Stimulated activated CD4-positive, alpha-beta T cell treated with anti-CD3 and anti-CD28 coated beads, Interleukin-12 subunit alpha, Interleukin-12 subunit beta, amount 100 ng/mL, for 48 hours (primary cell): ENCODE results near the gene MOSMO.

ENCODE experiments used
- DNase-seq, 3 donors: peaks; one replicate each; pipeline ENCODE4 v3.0.0-alpha.2; 2020; ENCODE audit warnings: low read depth in 2 of 3, low spot score in 1 of 3

MOSMO gene

GRCh38 chr16:22007509-22008214 is at the start of gene MOSMO:
Gene MOSMO, plus strand, starts transcription at chr16:22008111. Its CDS starts 191 bp downstream, at chr16:22008302.
- DNase-seq, result peak in 2 of 3 donors; percentile 32 to 66

- no peak for DNase-seq
Observed at GRCh38 chr16:21959050-21959449, 48.9 kb upstream of the MOSMO start.

GRCh38 chr16:21962475-21962874 is 45.4 kb upstream of the MOSMO start:
- no peak for DNase-seq

GRCh38 chr16:21963887-21964286 is 44.0 kb upstream of the MOSMO start:
- DNase-seq, result no peak

GRCh38 chr16:21964353-21964752 is 43.6 kb upstream of the MOSMO start:
- DNase-seq, result no peak

GRCh38 chr16:21971856-21972255 is 36.1 kb upstream of the MOSMO start:
- DNase-seq, result no peak

GRCh38 chr16:21973945-21974344 is 34.0 kb upstream of the MOSMO start:
- no peak for DNase-seq

- no peak for DNase-seq
Observed at GRCh38 chr16:21980032-21980431, 27.9 kb upstream of the MOSMO start.

GRCh38 chr16:21982108-21982507 is 25.8 kb upstream of the MOSMO start:
- DNase-seq, result no peak

- no peak for DNase-seq
Observed at GRCh38 chr16:21984062-21984461, 23.8 kb upstream of the MOSMO start.

- no peak for DNase-seq
Observed at GRCh38 chr16:21985524-21985923, 22.4 kb upstream of the MOSMO start.

- DNase-seq, result no peak
Observed at GRCh38 chr16:21986692-21987246, 21.1 kb upstream of the MOSMO start.

GRCh38 chr16:21987498-21987897 is 20.4 kb upstream of the MOSMO start:
- DNase-seq, result no peak

GRCh38 chr16:21989133-21989532 is 18.8 kb upstream of the MOSMO start:
- no peak for DNase-seq

- DNase-seq, result no peak
Observed at GRCh38 chr16:21989751-21990150, 18.2 kb upstream of the MOSMO start.

GRCh38 chr16:21990381-21990944 is 17.4 kb upstream of the MOSMO start:
- DNase-seq, result no peak

- no peak for DNase-seq
Observed at GRCh38 chr16:21991621-21992020, 16.3 kb upstream of the MOSMO start.

GRCh38 chr16:21994856-21995465 is 12.9 kb upstream of the MOSMO start:
- DNase-seq, result no peak

- no peak for DNase-seq
Observed at GRCh38 chr16:21996923-21997696, 10.8 kb upstream of the MOSMO start.

- DNase-seq, result no peak
Observed at GRCh38 chr16:21997697-21998480, 10.0 kb upstream of the MOSMO start.

GRCh38 chr16:22001591-22001990 is 6.3 kb upstream of the MOSMO start:
- no peak for DNase-seq
